Suppressor macrophage treated with lipopolysaccharide for 1 hour (primary cell): Measurements from ENCODE around the gene C2CD2.
A peak's percentile ranks its signal among the peaks of the same experiment; 100 is the strongest.

Experiments
- DNase-seq, 3 donors: peaks; one replicate each; pipeline ENCODE4 v3.0.0-alpha.2; 2020 to 2022

Gene C2CD2

DNA sequence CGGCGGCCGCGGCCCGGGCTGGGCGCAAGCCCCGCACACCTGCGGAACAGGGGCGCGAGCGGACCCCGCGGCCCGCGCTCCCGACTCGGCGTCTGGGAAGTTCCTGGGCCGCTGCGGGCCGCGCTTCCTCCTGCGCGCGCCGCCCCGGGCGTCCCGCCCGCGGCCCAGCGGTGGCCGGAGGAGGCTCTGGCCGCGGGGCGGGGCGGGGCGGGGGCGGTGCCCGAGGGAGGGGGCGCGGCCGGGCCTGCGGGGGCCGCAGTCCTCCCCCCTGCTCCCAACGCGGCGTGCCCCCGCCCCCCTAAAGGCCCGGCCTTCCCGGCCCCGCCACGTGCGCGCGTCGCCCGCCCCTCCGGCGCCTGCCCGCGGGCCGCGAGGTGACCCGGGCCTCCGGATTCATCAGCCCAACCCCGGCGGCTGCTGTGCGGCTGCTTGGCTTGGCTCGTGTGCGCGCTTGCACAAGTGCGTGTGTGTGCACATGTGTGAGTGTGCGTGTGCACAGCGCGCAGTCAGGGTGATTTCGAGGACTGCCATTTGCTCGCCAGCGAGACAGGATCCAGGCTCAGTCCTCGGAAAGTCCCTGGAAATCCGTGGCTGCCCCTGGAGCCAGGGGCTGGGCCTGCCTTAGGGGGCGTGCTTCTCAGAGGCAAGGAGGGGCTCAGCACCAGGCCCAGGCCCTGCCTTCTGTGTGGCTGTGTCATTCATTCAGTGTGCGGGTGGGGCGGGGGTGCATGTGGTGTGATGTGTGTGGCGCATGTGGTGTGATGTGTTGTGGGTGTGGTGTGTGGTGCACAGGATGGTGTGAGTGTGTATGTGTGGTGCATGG lies at the start of gene C2CD2:
C2CD2 (minus strand) TSS at position 188 of the 823 bp plus-strand sequence. CDS start 370 bp downstream, outside the sequence.
- DNase-seq: peak; percentile 71 to 89 (median 76)

DNA sequence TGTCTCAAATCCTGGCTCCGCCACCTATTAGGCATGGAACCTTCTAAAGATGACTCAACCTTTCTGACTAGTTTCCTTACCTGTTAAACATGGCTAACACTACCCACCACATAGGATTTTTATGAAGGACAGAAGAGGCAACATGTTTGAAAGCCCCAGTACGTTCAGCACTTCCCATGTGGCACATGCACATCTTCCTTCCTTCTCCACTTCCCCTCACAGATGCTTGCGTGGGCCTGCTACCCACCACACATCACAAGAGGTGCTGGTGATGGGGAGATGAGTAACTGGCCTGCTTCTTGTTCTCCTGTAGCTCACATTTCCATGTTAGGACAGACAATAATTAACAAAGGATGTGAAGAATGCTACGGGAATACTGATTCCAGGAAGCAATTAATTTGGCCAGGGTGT lies 49.2 kb upstream of the C2CD2 start:
- peak; percentile 76 for DNase-seq

DNA sequence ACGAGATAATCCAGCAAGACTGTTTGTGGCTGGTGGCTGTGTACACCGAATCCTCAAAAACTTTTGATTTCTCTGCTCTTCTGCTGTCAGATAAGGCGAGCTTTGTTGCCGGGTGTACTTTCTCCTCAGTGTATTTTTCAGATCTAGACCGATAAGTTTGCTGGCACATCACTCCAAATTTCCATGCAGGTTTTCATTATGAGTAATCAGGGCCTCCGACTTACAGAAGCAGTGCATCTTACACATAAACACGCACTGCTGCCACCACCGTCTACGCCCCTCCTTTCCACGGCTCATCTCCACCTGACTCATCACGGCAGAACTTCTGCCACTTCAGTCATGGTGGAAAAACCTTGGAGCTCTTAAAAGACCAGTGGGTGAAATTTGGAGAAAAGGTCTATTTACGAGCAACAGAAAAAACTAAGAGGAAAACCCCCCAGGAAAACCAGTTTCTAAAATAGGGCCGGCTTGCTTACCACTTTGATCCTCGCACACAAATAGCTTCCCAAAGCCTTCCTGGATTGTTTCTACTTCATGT lies 48.7 kb upstream of the C2CD2 start:
- DNase-seq: peak; percentile 41 to 63 (median 59)

GRCh38 chr21:42001781-42002180 lies 48.0 kb upstream of the C2CD2 start:
- no peak for DNase-seq

- no peak for DNase-seq
Measured at GRCh38 chr21:42000908-42001307, 47.1 kb upstream of the C2CD2 start.

DNA sequence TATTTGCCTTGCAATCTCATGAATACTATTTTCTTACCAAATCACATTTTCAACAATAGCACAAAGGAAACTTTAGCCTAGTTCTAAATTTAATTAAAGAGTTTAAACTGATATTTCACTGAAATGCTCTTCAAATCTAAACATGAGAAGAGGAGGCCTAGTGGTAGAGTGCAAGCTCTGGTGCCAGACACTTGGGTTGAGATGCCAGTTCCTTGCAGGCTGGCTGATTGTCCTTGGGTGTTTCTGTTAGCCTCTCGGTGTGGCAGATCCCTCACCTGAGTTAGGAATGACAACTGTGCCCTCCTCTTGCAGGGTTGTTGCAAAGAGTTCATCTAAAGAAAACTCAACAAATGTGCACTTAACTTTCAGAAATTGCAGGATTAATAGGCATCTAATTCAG lies 43.8 kb upstream of the C2CD2 start:
- no peak for DNase-seq

- DNase-seq: no peak
Measured at GRCh38 chr21:41995577-41995976, 41.8 kb upstream of the C2CD2 start.

DNA sequence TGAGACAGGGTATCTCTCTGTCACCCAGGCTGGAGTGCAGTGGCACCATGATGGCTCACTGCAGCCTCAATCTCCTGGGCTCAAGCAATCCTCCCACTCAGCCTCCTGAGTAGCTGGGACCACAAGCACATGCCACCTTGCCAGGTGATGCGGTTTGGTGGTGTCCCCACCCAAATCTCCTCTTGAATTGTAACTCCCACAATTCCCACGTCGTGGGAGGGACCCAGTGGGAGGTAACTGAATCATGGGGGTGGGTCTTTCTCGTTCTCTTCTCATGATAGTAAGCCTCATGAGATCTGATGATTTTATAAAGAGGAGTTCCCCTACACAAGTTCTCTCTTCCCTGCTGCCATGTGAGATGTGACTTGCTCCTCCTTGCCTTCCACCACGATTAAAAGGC lies 40.8 kb upstream of the C2CD2 start:
- peak in 1 of 3 donors; percentile 15 for DNase-seq

- no peak for DNase-seq
Measured at GRCh38 chr21:41993744-41994143, 39.9 kb upstream of the C2CD2 start.

GRCh38 chr21:41992576-41992975 lies 38.8 kb upstream of the C2CD2 start:
- DNase-seq: no peak

DNA sequence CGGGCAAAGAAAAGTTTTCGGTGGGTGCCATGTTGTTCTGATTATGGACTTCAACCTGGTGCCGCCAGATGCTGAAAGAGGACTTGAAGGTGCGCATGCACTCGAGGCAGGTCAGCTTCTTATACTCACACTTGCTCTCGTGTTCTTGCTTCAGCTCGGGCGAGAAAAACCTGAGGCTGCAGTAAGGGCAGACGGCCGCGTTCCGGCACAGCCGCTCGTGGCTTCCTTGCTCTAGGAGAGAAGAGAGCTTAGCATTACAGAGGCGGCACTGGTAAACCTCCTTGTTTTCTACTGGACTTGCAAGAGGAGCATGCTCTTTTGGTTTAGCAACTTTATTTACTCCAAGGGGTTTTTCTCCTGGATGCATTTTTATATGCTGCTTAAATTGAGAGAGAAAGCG lies 37.8 kb upstream of the C2CD2 start:
- DNase-seq: no peak

- DNase-seq: no peak
Measured at GRCh38 chr21:41989698-41990097, 35.9 kb upstream of the C2CD2 start.

- DNase-seq: no peak
Measured at GRCh38 chr21:41987310-41987709, 33.5 kb upstream of the C2CD2 start.

- no peak for DNase-seq
Measured at GRCh38 chr21:41985662-41986416, 32.0 kb upstream of the C2CD2 start.

DNA sequence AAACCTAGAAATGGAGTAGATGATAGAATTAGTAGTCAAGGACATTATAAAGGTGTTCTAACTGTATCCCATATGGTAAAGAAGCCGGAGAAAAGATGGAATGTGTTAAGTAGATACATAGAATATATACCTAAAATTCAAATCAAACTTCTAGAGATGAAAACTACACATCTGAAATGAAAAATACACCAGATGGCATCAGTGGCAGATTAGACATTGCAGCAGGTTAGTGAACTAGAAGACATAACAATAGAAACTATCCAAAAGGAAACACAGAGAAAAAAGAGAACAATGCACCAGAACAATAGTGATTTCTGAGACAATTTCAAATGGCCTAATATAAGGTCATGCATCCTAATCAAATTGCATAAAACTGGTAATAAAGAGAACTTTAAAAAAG lies 29.4 kb upstream of the C2CD2 start:
- DNase-seq: no peak

- DNase-seq: no peak
Measured at GRCh38 chr21:41980561-41980960, 26.7 kb upstream of the C2CD2 start.

- DNase-seq: no peak
Measured at GRCh38 chr21:41979751-41980369, 26.0 kb upstream of the C2CD2 start.

GRCh38 chr21:41979335-41979734 lies 25.5 kb upstream of the C2CD2 start:
- no peak for DNase-seq

- DNase-seq: no peak
Measured at GRCh38 chr21:41977034-41977950, 23.5 kb upstream of the C2CD2 start.

DNA sequence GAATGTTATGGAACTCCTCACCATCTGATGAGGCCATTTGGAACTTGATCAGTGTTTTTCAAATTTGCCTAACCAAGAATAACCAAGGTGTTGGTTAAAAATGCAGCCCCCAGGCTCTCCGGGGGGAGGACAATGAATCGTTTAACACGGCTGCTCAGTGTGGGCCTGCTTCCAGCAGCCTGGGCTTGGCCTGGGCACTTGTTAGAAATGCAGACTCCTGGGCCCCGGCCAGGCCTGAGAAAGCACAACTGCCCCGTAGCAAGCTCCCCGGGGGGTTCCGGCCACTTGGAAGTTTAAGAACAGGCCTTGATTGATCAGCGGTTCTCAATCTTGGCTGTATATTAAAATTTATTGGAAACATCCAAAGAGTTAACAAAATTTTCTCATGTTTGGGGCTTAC lies 22.8 kb upstream of the C2CD2 start:
- no peak for DNase-seq

DNA sequence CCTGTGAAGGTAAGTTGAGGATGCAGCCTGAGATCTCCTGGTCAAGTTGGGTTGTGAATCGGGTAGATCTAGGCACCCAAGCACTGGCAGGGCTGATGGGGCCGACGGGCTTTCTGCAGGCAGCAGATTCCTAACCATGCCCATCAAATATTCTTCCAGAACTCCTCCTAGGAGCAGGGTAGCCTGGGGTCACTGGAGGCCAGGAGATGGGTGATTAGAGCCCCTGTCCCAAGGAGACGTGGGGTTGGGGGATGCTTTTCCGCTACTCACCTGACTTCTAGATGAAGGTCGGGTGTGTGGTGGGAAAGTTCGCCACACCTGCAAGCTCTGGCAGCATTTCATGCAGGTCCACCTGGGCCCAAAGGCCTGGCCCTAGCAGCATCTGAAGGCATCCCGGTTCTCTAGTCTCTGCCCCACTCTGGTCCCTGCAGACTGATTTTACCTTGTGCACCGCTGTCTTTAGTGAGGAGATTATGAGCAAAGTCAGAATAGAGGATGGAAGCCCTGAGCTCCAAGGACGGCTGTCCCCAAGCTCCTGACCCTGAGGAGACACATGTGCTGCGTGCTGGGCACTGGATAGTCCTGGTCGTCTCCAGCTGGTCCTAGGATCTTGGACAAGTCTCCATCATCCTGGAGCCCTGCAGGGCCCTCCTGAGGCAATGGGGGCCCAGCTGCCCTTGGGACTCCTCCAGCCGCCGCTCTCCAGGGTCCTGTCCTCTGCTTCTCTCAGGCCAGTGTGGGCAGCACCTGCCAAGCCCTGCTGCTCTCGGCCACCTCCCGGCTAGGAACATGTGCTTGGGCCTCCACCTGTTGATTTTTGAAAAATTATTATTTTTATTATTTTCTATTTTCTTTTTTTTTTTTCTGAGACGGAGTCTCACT lies 21.8 kb upstream of the C2CD2 start:
- DNase-seq: no peak

DNA sequence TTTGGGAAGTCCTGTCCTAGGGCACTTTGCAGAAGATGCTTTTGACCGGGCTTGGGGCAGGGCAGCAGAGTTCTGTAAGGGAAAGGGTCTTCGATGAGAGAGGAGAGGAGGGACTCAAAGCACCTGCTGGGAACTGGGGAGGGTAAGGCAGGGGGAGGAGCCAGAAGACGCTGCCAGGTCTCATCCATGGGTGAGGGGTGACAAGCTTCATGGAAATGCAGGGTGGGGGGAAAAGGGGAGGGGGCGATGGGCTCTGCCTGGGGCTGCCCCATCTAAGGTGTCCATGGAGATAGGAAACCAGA lies 20.9 kb upstream of the C2CD2 start:
- DNase-seq: no peak
